Activated naive CD4-positive, alpha-beta T cell treated with anti-CD3 and anti-CD28 coated beads for 36 hours (primary cell): ENCODE data around the gene RNF168. TPM values are rescaled to one million over a fixed set of nuclear protein-coding genes. Genes with fewer than 3 reads are reported as not detected.
"Not testable (repeated sequence)": the region's sequence is repeated elsewhere in the genome, so short reads cannot be mapped to it uniquely, and the experiment has no call there.

Experiments used
- CTCF ChIA-PET: fragments of 350-600 bp; sonication (Branson Sonifier 250); formaldehyde crosslinking; loops from one replicate; lab custom pipeline; 2021; ENCODE audit warnings: antibody characterized with exemption; lab: Charles Lee
- DNase-seq: peaks from one replicate; pipeline ENCODE4 v3.0.0-alpha.2; 2020
- H3K27ac Mint-ChIP-seq: one replicate; pipeline ENCODE4 v1.8.0; 2021; ENCODE audit warnings: mild to moderate bottlenecking, mixed read lengths
- H3K27me3 Mint-ChIP-seq: one replicate; pipeline ENCODE4 v1.8.0; 2021; ENCODE audit warnings: low read depth, mixed read lengths
- H3K36me3 Mint-ChIP-seq: one replicate; pipeline ENCODE4 v1.8.0; 2021; ENCODE audit warnings: low read depth, mixed read lengths
- H3K4me1 Mint-ChIP-seq: one replicate; pipeline ENCODE4 v1.8.0; 2021; ENCODE audit warnings: low read depth, mixed read lengths
- H3K4me3 Mint-ChIP-seq: one replicate; pipeline ENCODE4 v1.8.0; 2021; ENCODE audit warnings: mild to moderate bottlenecking, moderate library complexity, mixed read lengths
- H3K9me3 Mint-ChIP-seq: one replicate; pipeline ENCODE4 v1.8.0; 2021; ENCODE audit warnings: mixed read lengths
- intact Hi-C: fragments of 100-400 bp; cut with micrococcal nuclease; formaldehyde crosslinking; loops from one replicate; pipeline ENCODE4 v1.15.1; 2023
- total RNA-seq, 2 experiments: library from RNA; stranded (reverse); gene quantifications; one replicate each; pipeline ENCODE4 v1.2.3, GENCODE V29; 2021

Gene RNF168
- total RNA-seq, 2 experiments from 2014 or later = 28.9 to 29.1 TPM

DNA sequence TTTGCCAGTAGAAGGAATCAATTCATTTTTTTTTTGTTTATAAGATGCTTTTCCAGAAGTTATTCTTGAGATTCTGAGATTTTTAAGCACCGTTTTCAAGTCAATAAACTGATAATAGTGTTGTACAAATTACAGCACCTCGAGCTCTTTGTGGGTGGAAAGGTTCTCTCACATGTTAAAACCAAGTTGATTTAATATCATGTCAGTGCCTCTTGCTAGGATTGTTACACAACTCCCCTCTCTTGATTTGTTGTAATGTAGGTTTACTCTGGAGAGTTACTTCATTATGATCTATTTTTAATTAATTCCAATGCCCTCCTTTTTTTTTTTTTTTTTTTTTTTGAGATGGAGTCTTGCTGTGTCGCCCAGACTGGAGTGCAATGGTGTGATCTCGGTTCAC, 45.5 kb downstream of the RNF168 start:
- intact Hi-C loops = no loop called here
- Mint-ChIP-seq H3K9me3 (peaks cover 11% of the 10 kb centered on the region), H3K27ac (no peak overlapping the region), H3K4me3 (no peak overlapping the region), H3K4me1 (peaks cover 5% of the 10 kb centered on the region), H3K36me3 (no peaks in the 10 kb centered on the region), H3K27me3 (no peaks in the 10 kb centered on the region)
- CTCF ChIA-PET = interaction anchor here (0.8 kb wide), 1 partner anchor 15 kb away, joined by 4 read pairs; no protein-coding TSS in a partner anchor
- DNase-seq = no peak

DNA sequence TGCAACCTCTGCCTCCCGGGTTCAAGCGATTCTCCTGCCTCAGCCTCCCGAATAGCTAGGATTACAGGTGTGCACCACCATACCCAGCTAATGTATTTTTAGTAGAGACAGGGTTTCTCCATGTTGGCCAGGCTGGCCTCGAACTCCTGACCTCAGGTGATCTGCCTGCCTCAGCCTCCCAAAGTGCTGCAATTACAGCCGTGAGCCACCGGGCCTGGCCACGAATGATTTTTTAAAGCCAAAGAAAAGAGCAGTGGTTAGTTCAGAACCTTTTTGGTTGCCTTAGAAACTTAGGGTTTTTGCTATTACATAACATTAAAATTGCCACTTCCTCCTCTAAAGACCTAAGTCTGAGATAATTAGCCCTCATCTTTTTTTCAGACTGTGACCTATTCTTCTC, 46.1 kb downstream of the RNF168 start:
- H3K4me3 Mint-ChIP-seq, H3K27ac Mint-ChIP-seq, H3K36me3 Mint-ChIP-seq, H3K9me3 Mint-ChIP-seq, H3K4me1 Mint-ChIP-seq, DNase-seq, H3K27me3 Mint-ChIP-seq, intact Hi-C loops: not testable (repeated sequence)
- CTCF ChIA-PET = interaction anchor here (0.8 to 1.4 kb wide), 2 partner anchors 16 to 147 kb away, joined by 4 read pairs; no protein-coding TSS in a partner anchor

GRCh38 chr3:196454935-196455334, 48.6 kb downstream of the RNF168 start:
- H3K9me3 Mint-ChIP-seq = no peaks in the 10 kb centered on the region
- H3K4me1 Mint-ChIP-seq = no peaks in the 10 kb centered on the region
- no peak for DNase-seq
- H3K27ac Mint-ChIP-seq = no peak overlapping the region
- intact Hi-C loops = no loop called here
- H3K36me3 Mint-ChIP-seq = peaks cover 1% of the 10 kb centered on the region
- no peaks in the 10 kb centered on the region for H3K27me3 Mint-ChIP-seq
- no peak overlapping the region for H3K4me3 Mint-ChIP-seq
- CTCF ChIA-PET = interaction anchor here (0.6 kb wide), 1 partner anchor 515 kb away, joined by 3 read pairs; no protein-coding TSS in a partner anchor

DNA sequence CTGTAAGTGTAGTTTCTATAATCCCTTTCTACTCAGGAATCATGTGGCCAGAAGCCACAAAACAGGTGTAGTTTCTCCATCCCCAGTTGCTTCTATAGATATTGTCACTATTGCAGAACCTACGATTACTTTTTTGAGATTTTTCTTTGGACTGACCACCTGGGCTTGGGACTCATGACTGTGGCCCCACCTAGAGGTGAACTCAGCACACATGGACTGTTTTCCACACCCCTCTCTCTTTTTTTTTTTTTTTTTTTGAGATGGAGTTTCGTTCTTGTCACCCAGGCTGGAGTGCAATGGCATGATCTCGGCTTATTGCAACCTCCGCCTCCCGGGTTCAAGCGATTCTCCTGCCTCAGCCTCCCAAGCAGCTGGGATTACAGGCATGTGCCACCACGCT, 58.2 kb downstream of the RNF168 start:
- intact Hi-C loops = loop anchor here (1.0 kb wide), 1 partner anchor 192 kb away; no protein-coding TSS in a partner anchor
- H3K27me3 Mint-ChIP-seq, H3K4me1 Mint-ChIP-seq, H3K9me3 Mint-ChIP-seq, CTCF ChIA-PET, H3K27ac Mint-ChIP-seq, H3K36me3 Mint-ChIP-seq, H3K4me3 Mint-ChIP-seq: not testable (repeated sequence)
- DNase-seq = peak; percentile 34

DNA sequence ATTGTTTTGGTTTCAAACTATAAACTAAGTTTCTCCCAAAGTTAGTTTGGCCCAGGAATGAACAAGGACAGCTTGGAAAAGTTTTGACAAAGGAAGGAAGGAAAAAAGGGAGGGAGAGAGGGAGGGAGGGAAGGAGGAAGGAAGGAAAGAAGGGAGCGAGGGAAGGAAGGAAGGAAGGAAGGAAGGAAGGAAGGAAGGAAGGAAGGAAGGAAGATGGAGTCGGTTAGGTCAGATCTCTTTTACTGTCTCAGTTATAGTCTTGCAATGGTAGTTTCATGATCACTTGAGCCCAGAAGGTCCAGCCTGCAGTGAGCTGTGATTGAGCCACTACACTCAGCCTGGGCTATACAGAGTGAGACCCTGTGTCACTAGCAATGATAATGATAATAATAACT, 59.1 kb downstream of the RNF168 start:
- Mint-ChIP-seq H3K36me3 (no peaks in the 10 kb centered on the region), H3K9me3 (no peaks in the 10 kb centered on the region), H3K4me3 (no peak overlapping the region), H3K27me3 (no peaks in the 10 kb centered on the region), H3K4me1 (peaks cover 3% of the 10 kb centered on the region), H3K27ac (no peak overlapping the region)
- DNase-seq = no peak
- intact Hi-C loops = no loop called here
- CTCF ChIA-PET = interaction anchor here (0.6 kb wide), 1 partner anchor 15 kb away, joined by 3 read pairs; no protein-coding TSS in a partner anchor

GRCh38 chr3:196440696-196441095, 62.9 kb downstream of the RNF168 start:
- Mint-ChIP-seq H3K36me3 (no peaks in the 10 kb centered on the region), H3K4me1 (peaks cover 3% of the 10 kb centered on the region), H3K27ac (no peak overlapping the region), H3K9me3 (no peaks in the 10 kb centered on the region), H3K4me3 (no peak overlapping the region), H3K27me3 (no peaks in the 10 kb centered on the region)
- CTCF ChIA-PET = no interaction called here
- intact Hi-C loops = no loop called here
- no peak for DNase-seq

DNA sequence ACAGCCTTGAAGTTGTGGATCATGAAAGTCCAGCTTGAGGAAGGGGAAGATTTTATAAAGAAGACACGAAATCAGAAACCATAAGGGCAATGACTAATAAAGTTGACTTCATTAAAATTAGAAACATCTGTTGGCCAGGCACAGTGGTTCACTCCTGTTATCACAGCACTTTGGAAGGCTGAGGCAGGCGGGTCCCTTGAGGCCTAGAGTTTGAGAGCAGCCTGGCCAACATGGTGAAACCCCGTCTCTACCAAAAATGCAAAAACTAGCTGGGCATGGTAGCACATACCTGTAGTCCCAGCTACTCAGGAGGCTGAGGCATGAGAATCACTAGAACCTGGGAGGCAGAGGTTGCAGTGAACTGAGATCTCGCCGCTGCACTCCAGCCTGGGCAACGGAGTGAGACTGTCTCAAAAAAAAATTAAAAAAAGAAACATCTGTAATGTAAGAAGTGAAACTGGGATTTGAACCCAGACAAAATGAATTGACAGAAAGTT, 63.5 kb downstream of the RNF168 start:
- CTCF ChIA-PET = no interaction called here
- intact Hi-C loops = no loop called here
- H3K36me3 Mint-ChIP-seq = no peaks in the 10 kb centered on the region
- no peaks in the 10 kb centered on the region for H3K27me3 Mint-ChIP-seq
- DNase-seq = no peak
- H3K4me1 Mint-ChIP-seq = peaks cover 3% of the 10 kb centered on the region
- no peak overlapping the region for H3K27ac Mint-ChIP-seq
- no peaks in the 10 kb centered on the region for H3K9me3 Mint-ChIP-seq
- no peak overlapping the region for H3K4me3 Mint-ChIP-seq

- CTCF ChIA-PET = interaction anchor here (0.5 to 1.2 kb wide), 2 partner anchors 36 to 178 kb away, joined by 3 read pairs; no protein-coding TSS in a partner anchor
Measured at GRCh38 chr3:196432137-196432879, 71.3 kb downstream of the RNF168 start, which contains the start of gene UBXN7. UBXN7 (minus strand) TSS chr3:196432427; CDS start chr3:196432399, 28 bp downstream.

DNA sequence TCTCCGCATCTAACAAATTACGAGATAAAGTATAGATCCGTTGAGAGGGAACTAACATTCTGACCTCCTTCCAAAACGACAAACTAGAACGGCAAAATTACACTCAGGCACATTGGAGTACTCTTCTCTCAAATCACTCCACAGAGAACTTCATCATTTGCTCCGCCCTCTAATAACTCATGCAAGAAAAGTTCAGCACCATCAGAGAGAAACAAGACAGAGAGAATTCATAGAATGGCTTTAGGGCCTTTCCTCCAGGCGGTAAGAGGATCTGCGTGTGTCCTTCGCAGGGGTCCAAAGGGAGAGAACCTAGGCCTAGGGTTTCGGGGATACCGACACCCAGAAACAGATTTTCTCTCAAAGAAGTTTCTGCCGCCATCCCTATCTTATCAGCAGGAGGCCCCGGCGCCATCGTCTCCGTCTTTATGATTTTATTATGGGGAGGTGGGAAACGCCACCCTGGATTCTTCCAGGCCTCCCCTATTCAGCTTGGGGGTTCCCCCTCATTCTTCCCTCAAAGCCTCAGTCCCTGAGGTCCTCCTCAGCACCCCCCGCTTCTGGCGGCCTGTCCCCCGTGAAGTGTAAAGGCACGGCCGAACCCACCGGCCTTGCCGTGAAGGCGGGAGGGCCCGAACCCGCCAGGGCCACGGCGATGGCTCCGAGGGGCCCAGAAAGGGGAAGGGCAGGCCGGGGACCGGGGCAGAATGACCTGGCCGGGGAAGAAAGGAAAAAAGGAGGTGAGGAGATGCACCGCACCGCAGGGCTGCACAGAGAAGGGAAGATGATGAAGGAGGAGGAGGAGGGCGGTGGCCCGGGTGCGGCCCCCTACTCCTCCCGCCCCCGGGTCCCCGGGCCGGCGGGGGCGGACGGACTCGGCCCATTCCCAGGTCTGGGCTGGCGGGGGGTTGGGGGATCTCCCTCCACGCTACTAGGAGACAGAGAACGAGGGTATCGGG, 72.1 kb downstream of the RNF168 start:
- no peaks in the 10 kb centered on the region for H3K9me3 Mint-ChIP-seq
- intact Hi-C loops = loop anchor here (1.0 to 5.0 kb wide), 6 partner anchors 72 to 212 kb away; partner anchors contain the start of genes DYNLT2B, FBXO45, RNF168 and WDR53
- peak overlapping the region; percentile 93 for H3K27ac Mint-ChIP-seq
- DNase-seq = peak; percentile 25
- peaks cover 17% of the 10 kb centered on the region for H3K4me1 Mint-ChIP-seq
- H3K4me3 Mint-ChIP-seq = peak overlapping the region; percentile 69
- H3K27me3 Mint-ChIP-seq = no peaks in the 10 kb centered on the region
- H3K36me3 Mint-ChIP-seq = peaks cover 2% of the 10 kb centered on the region
- CTCF ChIA-PET = interaction anchor here (0.5 kb wide), 1 partner anchor 35 kb away, joined by 3 read pairs; no protein-coding TSS in a partner anchor

More at GRCh38 chr3:196432137-196432879, 71.3 kb downstream of the RNF168 start, which contains the start of gene UBXN7:
- intact Hi-C loops = loop anchor here (1.0 to 5.0 kb wide), 6 partner anchors 71 to 213 kb away; partner anchors contain the start of genes DYNLT2B, FBXO45, RNF168 and WDR53
- DNase-seq = peak; percentile 97
- peak within 1 kb of the TSS; percentile 69 for H3K4me3 Mint-ChIP-seq
- H3K9me3 Mint-ChIP-seq = no peaks in the 10 kb centered on the region
- peak within 1 kb of the TSS; percentile 93 for H3K27ac Mint-ChIP-seq
- no peaks in the 10 kb centered on the region for H3K27me3 Mint-ChIP-seq
- peaks cover 15% of the 10 kb centered on the region for H3K4me1 Mint-ChIP-seq
- H3K36me3 Mint-ChIP-seq = peaks cover 2% of the 10 kb centered on the region

- CTCF ChIA-PET = no interaction called here
- DNase-seq = no peak
- no peaks in the 10 kb centered on the region for H3K27me3 Mint-ChIP-seq
- H3K36me3 Mint-ChIP-seq = peaks cover 4% of the 10 kb centered on the region
- no peaks in the 10 kb centered on the region for H3K9me3 Mint-ChIP-seq
- intact Hi-C loops = no loop called here
- H3K27ac Mint-ChIP-seq = no peak overlapping the region
- H3K4me3 Mint-ChIP-seq = no peak overlapping the region
- peaks cover 26% of the 10 kb centered on the region for H3K4me1 Mint-ChIP-seq
Measured at GRCh38 chr3:196428041-196428440, 75.5 kb downstream of the RNF168 start.

GRCh38 chr3:196424421-196424820, 79.1 kb downstream of the RNF168 start:
- H3K36me3 Mint-ChIP-seq, H3K9me3 Mint-ChIP-seq, CTCF ChIA-PET, intact Hi-C loops, H3K27me3 Mint-ChIP-seq, H3K4me3 Mint-ChIP-seq, H3K27ac Mint-ChIP-seq, DNase-seq: not testable (repeated sequence)
- peaks cover 40% of the 10 kb centered on the region for H3K4me1 Mint-ChIP-seq
